Measurements from ENCODE around the gene INPP5B. TPM values are rescaled to one million over a fixed set of nuclear protein-coding genes. Genes with fewer than 3 reads are reported as not detected.

INPP5B gene
- total and polyA plus RNA-seq, 8 donors: 22.5 to 39.9 (median 31.3) TPM

GRCh38 chr1:37884145-37884544, 62.7 kb downstream of the INPP5B start:
- Histone ChIP-seq H3K36me3 (peaks cover 4 to 100% of the 10 kb centered on the region in 2 donors), H3K4me1 (no peaks in the 10 kb centered on the region), H3K27ac (no peak overlapping the region), H3K27me3 (no peaks in the 10 kb centered on the region), H3K4me3 (no peak overlapping the region), H3K9me3 (no peaks in the 10 kb centered on the region)
- intact Hi-C loops (cut with DNase I): loop anchor here in 1 of 2 donors (10.0 kb wide), 1 partner anchor 91 kb away; no protein-coding TSS in a partner anchor
- no peak for ATAC-seq
- TF ChIP-seq CTCF (IDR thresholded peaks at IDR 0.05): no peak
- no peak for DNase-seq

- Histone ChIP-seq H3K9me3 (no peaks in the 10 kb centered on the region), H3K36me3 (peaks cover under 1 to 100% of the 10 kb centered on the region in 2 donors), H3K27me3 (no peaks in the 10 kb centered on the region), H3K4me1 (no peaks in the 10 kb centered on the region), H3K27ac (no peak overlapping the region), H3K4me3 (no peak overlapping the region)
- TF ChIP-seq CTCF (IDR thresholded peaks at IDR 0.05): no peak
- no peak for ATAC-seq
- DNase-seq: no peak
- intact Hi-C loops (cut with DNase I): loop anchor here in 1 of 2 donors (10.0 kb wide), 1 partner anchor 91 kb away; no protein-coding TSS in a partner anchor
Measured at GRCh38 chr1:37883671-37884070, 63.2 kb downstream of the INPP5B start.

GRCh38 chr1:37879865-37880264, 67.0 kb downstream of the INPP5B start:
- Histone ChIP-seq H3K27me3 (no peaks in the 10 kb centered on the region), H3K4me1 (no peaks in the 10 kb centered on the region), H3K4me3 (no peak overlapping the region), H3K36me3 (peaks cover 0 to 100% of the 10 kb centered on the region in 2 donors), H3K9me3 (no peaks in the 10 kb centered on the region), H3K27ac (no peak overlapping the region)
- no peak for DNase-seq
- intact Hi-C loops (cut with DNase I): loop anchor here in 1 of 2 donors (10.0 kb wide), 1 partner anchor 95 kb away; no protein-coding TSS in a partner anchor
- no peak for ATAC-seq
- TF ChIP-seq CTCF (IDR thresholded peaks at IDR 0.05): no peak

GRCh38 chr1:37878071-37878470, 68.8 kb downstream of the INPP5B start:
- peaks cover 0 to 100% of the 10 kb centered on the region in 2 donors for H3K36me3 ChIP-seq
- no peak overlapping the region for H3K27ac ChIP-seq

GRCh38 chr1:37875833-37876232, 71.0 kb downstream of the INPP5B start:
- no peak for ATAC-seq
- no peak for TF ChIP-seq CTCF (IDR thresholded peaks at IDR 0.05)
- intact Hi-C loops (cut with DNase I): no loop called here
- Histone ChIP-seq H3K36me3 (peaks cover 0 to 100% of the 10 kb centered on the region in 2 donors), H3K27me3 (no peaks in the 10 kb centered on the region), H3K27ac (no peak overlapping the region), H3K4me3 (no peak overlapping the region), H3K9me3 (no peaks in the 10 kb centered on the region), H3K4me1 (no peaks in the 10 kb centered on the region)
- DNase-seq: no peak

More at GRCh38 chr1:37878071-37878470, 68.8 kb downstream of the INPP5B start:
- H3K4me3 ChIP-seq: no peak overlapping the region
- no peaks in the 10 kb centered on the region for H3K27me3 ChIP-seq
- no peak for TF ChIP-seq CTCF (IDR thresholded peaks at IDR 0.05)
- ATAC-seq (no peak), DNase-seq (no peak)
- intact Hi-C loops (cut with DNase I): no loop called here
- H3K9me3 ChIP-seq: no peaks in the 10 kb centered on the region
- no peaks in the 10 kb centered on the region for H3K4me1 ChIP-seq

Measured in left lung (tissue), 10 donors.